Suprapubic skin (tissue), 4 donors: ENCODE data around the gene DIP2C. TPM values are rescaled to one million over a fixed set of nuclear protein-coding genes. Genes with fewer than 3 reads are reported as not detected.

Experiments used
- DNase-seq, 2 donors: peaks; one replicate each; pipeline ENCODE4 v3.0.0-alpha.2; 2019; ENCODE audit warnings: low spot score in 2 of 2
- H3K27ac ChIP-seq: fragments of 200-600 bp; sonication (generic); one replicate; pipeline ENCODE4 v1.5.1; 2019
- H3K27me3 ChIP-seq: fragments of 200-600 bp; sonication (generic); one replicate; pipeline ENCODE4 v1.5.1; 2019
- H3K36me3 ChIP-seq: fragments of 200-600 bp; sonication (generic); one replicate; pipeline ENCODE4 v1.5.1; 2019
- H3K4me1 ChIP-seq: fragments of 200-600 bp; sonication (generic); one replicate; pipeline ENCODE4 v1.5.1; 2019
- H3K4me3 ChIP-seq: fragments of 200-600 bp; sonication (generic); one replicate; pipeline ENCODE4 v1.5.1; 2019; ENCODE audit warnings: mild to moderate bottlenecking
- H3K9me3 ChIP-seq: fragments of 200-600 bp; sonication (generic); one replicate; pipeline ENCODE4 v1.5.1; 2019
- CTCF ChIP-seq, 2 donors: fragments of 200-600 bp in 1 of 2; fragments of 450-650 bp in 1 of 2; sonication (generic) in 1 of 2; IDR thresholded peaks; one replicate each; pipeline ENCODE4 v1.5.1; 2016 to 2019; ENCODE audit warnings: antibody characterized with exemption in 2 of 2, mild to moderate bottlenecking in 1 of 2, moderate library complexity in 1 of 2
- EP300 ChIP-seq: sonication (generic); formaldehyde crosslinking; IDR thresholded peaks from one replicate; pipeline ENCODE4 v1.6.1; 2017; ENCODE audit warnings: antibody characterized with exemption
- POLR2A ChIP-seq, 2 donors: fragments of 450-650 bp; IDR thresholded peaks; one replicate each; pipeline ENCODE4 v1.6.1; 2017; ENCODE audit warnings: antibody characterized with exemption in 2 of 2, mild to moderate bottlenecking in 2 of 2, moderate library complexity in 2 of 2
- POLR2AphosphoS5 ChIP-seq, 3 donors: sonication (generic); formaldehyde crosslinking; IDR thresholded peaks; one replicate each; pipeline ENCODE4 v1.6.1; 2017; ENCODE audit warnings: antibody characterized with exemption in 3 of 3
- WGBS: methylation state at CpG from one replicate; pipeline ENCODE4 v1.1.5; 2018; 5-methylcytosine and 5-hydroxymethylcytosine counted together
- total RNA-seq, 4 donors: library from RNA; depleted of rRNA; stranded (reverse); fragments of >200 nt; gene quantifications; one replicate each; pipeline ENCODE4 v1.1.0, GENCODE V29; 2016

Gene DIP2C
- total RNA-seq, 4 donors from 2014 or later = 6.7 to 23.3 (median 14.7) TPM

DNA sequence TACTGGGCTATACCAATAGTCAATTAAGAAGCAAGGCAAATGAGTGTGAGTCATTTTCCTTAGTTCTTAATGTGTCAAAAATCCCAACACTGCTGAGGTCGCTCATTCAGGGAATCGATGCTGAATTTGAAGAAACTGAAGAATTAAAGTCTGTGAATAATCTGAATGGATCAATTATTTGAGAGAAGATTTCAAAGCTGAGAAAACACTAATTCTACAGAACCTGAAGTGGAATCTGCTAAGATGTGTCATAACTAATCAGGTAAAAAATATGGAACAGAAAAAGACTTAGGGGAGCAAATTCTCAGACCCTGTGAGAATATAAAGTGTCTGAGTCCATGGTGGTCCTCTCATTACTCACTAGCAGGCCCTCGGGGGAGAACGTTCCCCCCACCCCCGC lies 125.6 kb downstream of the DIP2C start:
- Histone ChIP-seq H3K4me1 (no peaks in the 10 kb centered on the region), H3K9me3 (peaks cover 8% of the 10 kb centered on the region), H3K4me3 (no peak overlapping the region), H3K27ac (no peak overlapping the region), H3K27me3 (no peaks in the 10 kb centered on the region), H3K36me3 (no peaks in the 10 kb centered on the region)
- no peak for DNase-seq
- TF ChIP-seq POLR2AphosphoS5 (IDR thresholded peaks at IDR 0.05) (no peak), CTCF (IDR thresholded peaks at IDR 0.05) (no peak), EP300 (no peak), POLR2A (IDR thresholded peaks at IDR 0.05) (no peak)
- 99% methylated on average over 5 of the region's 5 CpGs for WGBS

GRCh38 chr10:562142-562541 lies 127.3 kb downstream of the DIP2C start:
- no peaks in the 10 kb centered on the region for H3K36me3 ChIP-seq
- H3K9me3 ChIP-seq = peaks cover 8% of the 10 kb centered on the region
- H3K27ac ChIP-seq = no peak overlapping the region
- H3K4me1 ChIP-seq = no peaks in the 10 kb centered on the region
- no peak for TF ChIP-seq POLR2A (IDR thresholded peaks at IDR 0.05)
- no peak for TF ChIP-seq CTCF (IDR thresholded peaks at IDR 0.05)
- no peak for TF ChIP-seq EP300
- TF ChIP-seq POLR2AphosphoS5 (IDR thresholded peaks at IDR 0.05) = no peak
- no peak overlapping the region for H3K4me3 ChIP-seq
- no peak for DNase-seq
- 92% methylated on average over 4 of the region's 4 CpGs for WGBS
- no peaks in the 10 kb centered on the region for H3K27me3 ChIP-seq

- no peak for TF ChIP-seq CTCF (IDR thresholded peaks at IDR 0.05)
- Histone ChIP-seq H3K9me3 (peaks cover 8% of the 10 kb centered on the region), H3K4me3 (no peak overlapping the region), H3K27ac (no peak overlapping the region), H3K4me1 (no peaks in the 10 kb centered on the region), H3K27me3 (no peaks in the 10 kb centered on the region), H3K36me3 (no peaks in the 10 kb centered on the region)
- no peak for DNase-seq
- 82% methylated on average over 12 of the region's 12 CpGs for WGBS
These were observed 127.7 kb downstream of the DIP2C start for GRCh38 chr10:561721-562120.

GRCh38 chr10:560314-560992 lies 129.0 kb downstream of the DIP2C start:
- Histone ChIP-seq H3K9me3 (peaks cover 8% of the 10 kb centered on the region), H3K27ac (no peak overlapping the region), H3K27me3 (no peaks in the 10 kb centered on the region), H3K4me3 (no peak overlapping the region), H3K4me1 (no peaks in the 10 kb centered on the region), H3K36me3 (no peaks in the 10 kb centered on the region)
- 92% methylated on average over 11 of the region's 11 CpGs for WGBS
- DNase-seq = no peak
- TF ChIP-seq POLR2A (IDR thresholded peaks at IDR 0.05) (no peak), EP300 (no peak), CTCF (IDR thresholded peaks at IDR 0.05) (no peak)

GRCh38 chr10:559767-560047 lies 129.8 kb downstream of the DIP2C start:
- no peaks in the 10 kb centered on the region for H3K4me1 ChIP-seq

More at GRCh38 chr10:559767-560047, 129.8 kb downstream of the DIP2C start:
- 78% methylated on average over 8 of the region's 8 CpGs for WGBS
- H3K27ac ChIP-seq = no peak overlapping the region
- peaks cover 8% of the 10 kb centered on the region for H3K9me3 ChIP-seq
- no peak for TF ChIP-seq POLR2A (IDR thresholded peaks at IDR 0.05)
- TF ChIP-seq EP300 = no peak
- no peak for TF ChIP-seq POLR2AphosphoS5 (IDR thresholded peaks at IDR 0.05)
- TF ChIP-seq CTCF (IDR thresholded peaks at IDR 0.05) = no peak
- no peaks in the 10 kb centered on the region for H3K27me3 ChIP-seq
- H3K4me3 ChIP-seq = no peak overlapping the region
- no peak for DNase-seq
- no peaks in the 10 kb centered on the region for H3K36me3 ChIP-seq
